IPS-15b (cell line): Measurements from ENCODE around the gene CD81.

ENCODE experiments used
- H3K27me3 ChIP-seq: one replicate; pipeline ENCODE4 v1.6.1; 2013; ENCODE audit warnings: low read length; ENCODE audit not compliant: control insufficient read depth, insufficient read depth
- H3K36me3 ChIP-seq: one replicate; pipeline ENCODE4 v1.6.1; 2013; ENCODE audit warnings: low read length; ENCODE audit not compliant: control insufficient read depth, insufficient read depth
- H3K4me1 ChIP-seq: one replicate; pipeline ENCODE4 v1.6.1; 2013; ENCODE audit warnings: mild to moderate bottlenecking, low read length; ENCODE audit not compliant: control insufficient read depth, insufficient read depth
- H3K4me3 ChIP-seq: one replicate; pipeline ENCODE4 v1.5.1; 2013; ENCODE audit warnings: low read depth, low read length
- H3K9ac ChIP-seq: one replicate; pipeline ENCODE4 v1.6.1; 2013; ENCODE audit warnings: low read depth, mild to moderate bottlenecking, low read length
- H3K9me3 ChIP-seq: one replicate; pipeline ENCODE4 v1.6.1; 2013; ENCODE audit warnings: mild to moderate bottlenecking, low read length; ENCODE audit not compliant: control insufficient read depth, insufficient read depth

Gene CD81

DNA sequence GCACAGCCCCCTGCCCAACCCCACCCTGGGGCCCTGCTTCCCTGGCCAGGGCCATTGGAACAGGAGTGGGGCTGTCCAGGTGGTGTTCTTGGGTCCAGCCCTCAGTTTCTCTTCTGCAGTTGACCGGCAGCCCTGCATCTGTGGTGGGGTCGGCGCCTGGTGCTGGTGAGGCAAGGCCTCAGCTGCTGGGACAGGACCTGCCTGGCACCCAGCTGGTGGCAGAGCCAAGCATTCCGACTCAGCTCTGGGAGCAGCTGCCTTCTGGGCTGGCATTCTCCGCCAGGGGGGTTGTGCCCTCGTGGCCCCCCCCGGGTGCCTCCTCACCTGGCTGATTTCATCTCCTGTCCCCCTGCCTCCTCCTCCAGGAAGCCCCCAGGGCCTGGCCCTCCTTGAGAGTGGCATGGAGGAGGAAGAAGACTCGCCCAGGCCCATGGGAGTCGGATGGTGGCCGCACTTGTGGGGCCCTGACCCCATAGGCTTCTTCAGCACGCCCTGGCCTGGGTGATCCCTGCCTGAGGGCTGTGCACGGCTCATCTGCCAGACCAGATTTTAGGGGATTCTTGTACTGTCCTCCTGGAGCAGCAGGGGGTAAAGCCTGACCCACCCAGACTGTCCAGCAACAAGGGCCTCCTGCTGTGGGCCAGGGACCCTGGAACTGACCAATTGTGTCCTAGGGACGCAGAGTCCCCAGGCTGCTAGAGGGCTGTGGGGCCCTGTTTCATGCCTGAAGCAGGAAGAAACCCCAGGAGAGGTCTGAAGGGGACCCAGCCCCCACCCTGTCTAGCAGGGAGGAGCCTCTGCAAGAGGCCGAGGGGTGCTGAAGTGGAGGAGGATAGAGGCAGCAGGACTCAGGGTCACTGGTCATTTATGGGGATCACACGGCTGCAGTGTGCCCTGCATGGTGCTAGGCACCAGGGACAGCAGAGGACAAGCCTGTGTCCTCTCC is 11.6 kb downstream of the CD81 start:
- Histone ChIP-seq H3K4me3 (no peak overlapping the region), H3K4me1 (peaks cover 2% of the 10 kb centered on the region), H3K36me3 (peaks cover 21% of the 10 kb centered on the region), H3K27me3 (no peaks in the 10 kb centered on the region), H3K9ac (peak overlapping the region; percentile 8), H3K9me3 (no peaks in the 10 kb centered on the region)

DNA sequence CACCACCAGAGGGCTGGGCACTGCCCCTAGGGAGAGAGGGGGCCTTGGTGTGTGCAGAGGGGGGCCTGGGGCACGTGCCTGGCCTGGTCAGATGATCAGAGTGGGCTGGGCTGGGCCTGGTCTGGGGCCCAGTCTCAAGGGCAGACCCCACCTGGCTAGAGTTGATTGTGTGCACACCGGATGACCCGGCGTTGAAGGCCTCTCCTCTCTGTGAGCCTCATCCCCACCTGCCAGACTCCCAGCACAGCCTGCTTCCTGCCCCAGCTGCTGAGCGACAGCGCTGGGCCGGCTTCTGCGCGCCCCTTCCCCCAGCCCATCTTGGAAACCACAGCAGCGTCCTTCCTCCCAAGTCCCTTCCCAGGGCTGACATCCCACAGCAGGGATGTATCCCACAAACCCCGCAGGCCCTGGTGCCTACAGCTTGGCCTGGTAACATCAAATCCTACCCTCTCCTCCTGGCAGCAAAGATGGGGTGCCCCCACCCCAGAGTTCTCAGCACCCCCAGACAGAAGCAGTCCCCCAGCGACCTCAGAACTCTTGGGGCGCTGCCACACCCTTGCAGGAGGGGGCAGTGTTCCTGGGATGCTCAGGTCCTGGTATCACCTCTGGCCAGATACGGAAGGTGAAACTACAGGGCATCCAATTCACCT is 12.4 kb downstream of the CD81 start:
- Histone ChIP-seq H3K36me3 (peaks cover 28% of the 10 kb centered on the region), H3K4me1 (peaks cover 2% of the 10 kb centered on the region), H3K9me3 (no peaks in the 10 kb centered on the region), H3K4me3 (no peak overlapping the region), H3K27me3 (no peaks in the 10 kb centered on the region), H3K9ac (peak overlapping the region; percentile 8)

DNA sequence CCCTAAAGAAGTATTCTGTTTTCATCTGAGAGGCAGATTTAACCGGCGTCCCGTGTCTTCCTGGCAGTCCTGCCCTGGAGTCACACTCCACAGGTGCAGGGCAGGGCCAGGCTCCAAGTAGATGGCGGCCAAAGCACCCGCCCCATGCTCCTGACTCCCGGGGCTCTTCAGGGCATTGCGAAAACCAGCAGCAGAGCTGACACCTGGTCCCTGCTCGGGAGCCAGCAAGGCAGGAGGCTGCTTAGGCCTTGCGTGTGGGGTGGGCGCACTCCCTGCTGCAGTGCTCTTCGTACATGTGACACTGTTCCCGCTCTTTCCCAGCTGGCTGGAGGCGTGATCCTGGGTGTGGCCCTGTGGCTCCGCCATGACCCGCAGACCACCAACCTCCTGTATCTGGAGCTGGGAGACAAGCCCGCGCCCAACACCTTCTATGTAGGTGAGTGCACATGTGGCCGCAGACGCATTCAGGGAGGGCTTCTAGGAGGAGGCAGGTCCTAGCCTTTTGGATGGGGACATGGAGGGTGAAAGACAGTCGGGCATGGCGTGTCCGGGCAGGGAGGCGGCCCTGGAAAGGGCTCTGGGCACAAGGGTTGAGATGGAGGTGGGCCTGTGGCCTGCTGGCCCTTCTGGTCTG is 13.1 kb downstream of the CD81 start:
- no peaks in the 10 kb centered on the region for H3K9me3 ChIP-seq
- H3K4me1 ChIP-seq: peaks cover 2% of the 10 kb centered on the region
- H3K4me3 ChIP-seq: no peak overlapping the region
- H3K9ac ChIP-seq: no peak overlapping the region
- H3K36me3 ChIP-seq: peaks cover 29% of the 10 kb centered on the region
- no peaks in the 10 kb centered on the region for H3K27me3 ChIP-seq

DNA sequence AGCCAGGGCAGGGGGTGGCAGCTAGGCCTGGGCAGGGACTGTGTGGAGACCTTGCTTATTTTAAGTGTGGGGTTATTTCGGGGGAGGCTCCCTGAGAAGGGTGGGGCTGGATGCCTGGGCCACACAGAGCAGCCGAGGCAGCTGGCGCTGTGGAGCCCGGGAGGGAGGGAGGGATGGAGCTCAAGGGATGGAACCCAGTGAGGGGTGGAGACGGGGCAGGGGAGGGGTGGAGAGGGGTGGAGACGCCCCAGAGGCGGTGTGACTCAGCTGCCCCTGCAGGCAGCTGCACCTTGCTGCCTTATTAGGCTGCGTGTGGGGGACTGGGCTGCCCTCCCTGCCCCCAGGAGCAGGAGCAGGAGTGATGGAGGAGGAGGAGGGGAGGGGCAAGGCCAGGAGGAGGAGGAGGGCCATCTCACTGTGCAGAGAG is 13.6 kb downstream of the CD81 start:
- no peak overlapping the region for H3K9ac ChIP-seq

DNA sequence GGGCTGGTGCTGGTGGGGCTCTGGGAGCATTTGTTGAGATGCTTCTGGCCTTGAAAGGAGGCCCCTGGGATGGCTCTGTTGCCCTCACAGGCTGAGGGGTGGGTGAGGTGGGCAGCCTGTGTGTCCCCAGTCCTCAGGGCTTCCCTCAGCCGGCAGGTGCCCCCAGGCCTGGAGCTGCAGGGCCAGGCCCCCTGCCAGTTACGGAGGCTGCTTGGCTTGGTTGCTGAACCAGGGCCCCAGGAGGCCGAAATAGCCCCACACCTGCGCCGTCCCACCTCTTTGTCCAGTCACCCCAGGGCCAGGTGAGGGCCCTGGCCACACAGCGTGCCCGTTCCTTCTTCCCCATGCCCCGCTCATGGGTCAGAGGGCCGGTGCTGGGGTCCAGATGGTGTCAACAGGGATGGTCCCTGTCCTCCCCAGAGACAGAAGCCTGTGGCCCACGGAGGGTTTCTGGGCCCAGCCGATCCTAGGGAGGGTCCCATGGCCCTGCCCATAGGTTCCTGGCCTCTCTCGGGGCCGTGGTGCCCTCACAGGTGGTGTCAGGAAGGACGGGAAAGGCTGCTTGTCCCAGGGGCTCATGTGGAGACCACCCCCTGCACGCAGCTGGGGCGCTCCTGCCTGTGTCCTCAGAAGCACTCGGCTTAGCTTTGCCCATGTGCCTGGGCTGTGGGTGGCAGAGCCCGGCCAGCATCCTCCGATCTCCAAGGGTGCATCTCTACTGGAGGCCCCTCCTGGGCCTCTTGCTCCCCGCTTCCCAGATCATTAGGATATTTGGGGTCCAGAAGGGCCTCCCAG is 14.3 kb downstream of the CD81 start:
- peaks cover 2% of the 10 kb centered on the region for H3K4me1 ChIP-seq
- peaks cover 35% of the 10 kb centered on the region for H3K36me3 ChIP-seq
- no peaks in the 10 kb centered on the region for H3K27me3 ChIP-seq
- H3K9me3 ChIP-seq: no peaks in the 10 kb centered on the region
- H3K4me3 ChIP-seq: no peak overlapping the region
- H3K9ac ChIP-seq: no peak overlapping the region

More for the DNA sequence above, 13.6 kb downstream of the CD81 start:
- H3K4me3 ChIP-seq: no peak overlapping the region
- H3K27me3 ChIP-seq: no peaks in the 10 kb centered on the region
- peaks cover 35% of the 10 kb centered on the region for H3K36me3 ChIP-seq
- peaks cover 2% of the 10 kb centered on the region for H3K4me1 ChIP-seq
- H3K9me3 ChIP-seq: no peaks in the 10 kb centered on the region

DNA sequence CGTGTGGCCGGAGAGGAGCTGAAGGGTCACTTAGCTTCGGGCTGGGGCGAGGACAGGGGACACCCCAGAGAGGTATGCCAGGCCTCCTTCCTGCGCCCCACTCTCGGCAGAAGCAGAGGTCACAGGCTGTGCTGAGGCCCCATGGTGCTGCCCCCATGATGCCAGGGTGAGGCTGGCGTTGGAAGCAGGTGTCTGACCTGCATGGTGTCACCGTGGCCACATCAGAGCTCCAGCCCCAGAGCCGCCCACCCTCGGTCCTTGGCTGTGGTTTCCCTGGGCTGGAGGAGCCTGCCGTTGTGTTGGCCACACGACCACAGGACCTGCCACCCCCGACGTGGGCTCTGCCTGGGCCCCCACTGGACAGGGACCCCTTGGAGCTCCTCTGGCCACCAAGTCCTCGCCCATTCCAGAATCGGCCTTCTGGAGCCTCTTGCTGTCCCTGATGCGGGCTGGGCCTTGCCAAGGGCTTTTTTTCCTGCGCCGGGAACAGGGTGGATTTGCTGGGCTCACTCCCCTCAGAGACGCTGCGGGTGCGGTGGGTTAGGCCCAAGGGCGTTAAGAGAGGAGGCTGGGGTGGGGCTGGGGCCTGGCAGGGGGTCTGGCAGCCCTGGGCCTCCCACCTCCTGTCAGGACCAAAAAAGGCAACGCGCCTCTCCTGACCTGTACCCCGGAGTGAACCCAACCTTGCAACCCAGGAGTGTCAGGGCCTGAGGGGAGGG is 15.3 kb downstream of the CD81 start:
- H3K4me3 ChIP-seq: no peak overlapping the region
- H3K4me1 ChIP-seq: peaks cover 2% of the 10 kb centered on the region
- H3K36me3 ChIP-seq: peaks cover 42% of the 10 kb centered on the region

DNA sequence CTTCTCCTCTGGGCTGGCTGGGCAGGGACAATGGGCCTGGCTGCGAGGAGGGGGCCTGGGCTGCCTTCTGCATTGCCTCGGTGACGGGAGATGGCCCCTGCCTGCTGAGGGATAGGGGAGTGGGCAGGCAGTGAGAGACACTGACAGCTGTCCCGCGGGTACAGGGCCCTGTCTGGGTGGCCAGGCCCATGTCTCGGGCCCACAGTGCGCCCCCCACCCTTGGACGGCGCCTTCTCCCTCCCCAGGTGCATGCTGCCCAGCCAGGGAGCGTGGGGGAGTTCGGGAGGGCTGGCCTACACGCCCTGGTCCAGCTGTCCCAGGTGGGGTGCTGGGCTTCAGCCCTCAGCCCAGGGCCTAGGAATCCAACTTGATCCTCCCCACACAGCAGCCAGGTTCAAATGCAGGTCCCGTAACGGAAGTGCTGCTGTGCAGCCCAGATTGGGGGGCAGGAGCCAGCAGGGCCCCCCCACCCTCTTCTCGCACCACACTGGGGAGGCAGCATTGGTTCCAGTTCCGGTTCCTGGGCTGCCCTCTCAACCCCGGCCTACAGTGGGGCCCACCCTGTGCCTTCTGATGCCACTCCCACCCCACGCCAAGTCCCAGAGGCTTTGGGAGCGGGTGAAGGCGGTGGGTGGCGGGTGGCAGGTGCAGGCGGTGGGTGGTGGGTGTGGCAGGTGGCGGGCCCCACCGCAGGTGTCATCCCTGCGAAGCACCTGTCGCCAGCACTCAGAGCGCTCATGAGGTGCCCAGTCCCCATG is 16.2 kb downstream of the CD81 start:
- H3K9me3 ChIP-seq: no peaks in the 10 kb centered on the region
- H3K4me3 ChIP-seq: no peak overlapping the region
- H3K27me3 ChIP-seq: no peaks in the 10 kb centered on the region
- H3K4me1 ChIP-seq: peaks cover 2% of the 10 kb centered on the region
- peaks cover 43% of the 10 kb centered on the region for H3K36me3 ChIP-seq
- H3K9ac ChIP-seq: no peak overlapping the region

More for the DNA sequence above, 15.3 kb downstream of the CD81 start:
- no peak overlapping the region for H3K9ac ChIP-seq
- H3K27me3 ChIP-seq: no peaks in the 10 kb centered on the region
- H3K9me3 ChIP-seq: no peaks in the 10 kb centered on the region

DNA sequence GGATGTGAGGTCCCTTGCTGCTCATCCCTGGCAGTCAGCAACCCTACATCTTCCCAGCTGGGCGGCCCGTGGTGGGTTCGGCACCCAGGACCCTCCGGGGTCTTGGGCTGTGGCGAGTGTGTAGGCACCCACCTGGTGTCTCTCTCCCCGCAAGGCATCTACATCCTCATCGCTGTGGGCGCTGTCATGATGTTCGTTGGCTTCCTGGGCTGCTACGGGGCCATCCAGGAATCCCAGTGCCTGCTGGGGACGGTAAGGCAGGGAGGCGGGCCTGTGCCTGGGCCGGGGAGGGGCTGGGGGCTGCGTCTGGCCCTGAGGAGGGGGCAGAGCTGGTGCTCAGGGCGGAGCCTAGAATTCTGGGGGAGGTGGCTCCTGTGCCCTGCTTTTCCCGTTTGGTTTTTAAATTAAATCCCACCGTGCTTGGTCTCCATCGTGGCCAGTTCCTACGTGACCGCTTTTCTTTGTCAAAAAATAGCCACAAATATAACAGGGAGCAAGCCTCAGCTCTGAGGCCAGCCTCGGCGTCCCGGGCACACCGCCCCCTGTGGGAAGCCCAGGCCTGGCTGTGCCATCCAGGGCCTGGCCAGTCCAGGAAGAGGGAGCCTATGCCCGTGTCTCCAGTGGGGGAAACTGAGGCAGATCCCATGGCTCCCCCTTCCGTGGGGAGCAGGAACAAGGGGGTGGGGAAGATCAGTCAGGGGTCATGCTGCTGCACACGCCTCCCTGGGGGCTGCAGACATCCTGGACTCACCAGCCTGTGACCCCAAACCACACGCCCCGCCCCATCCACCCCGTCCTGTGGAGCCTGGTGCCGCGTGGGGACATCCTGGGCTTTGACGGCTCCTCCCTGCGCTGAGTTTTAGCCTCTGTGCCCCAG is 17.1 kb downstream of the CD81 start:
- no peak overlapping the region for H3K4me3 ChIP-seq

DNA sequence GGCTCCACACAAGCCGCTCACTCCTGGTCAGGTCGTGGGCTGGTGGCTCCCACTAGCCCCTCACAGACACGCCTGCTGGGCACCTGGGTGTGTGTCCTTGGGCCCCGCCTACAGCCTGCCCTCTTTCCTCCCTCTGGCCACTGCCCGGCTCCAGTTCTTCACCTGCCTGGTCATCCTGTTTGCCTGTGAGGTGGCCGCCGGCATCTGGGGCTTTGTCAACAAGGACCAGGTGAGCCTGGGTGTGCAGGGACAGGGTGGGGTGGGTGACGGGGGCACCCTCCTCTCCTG is 17.7 kb downstream of the CD81 start:
- no peaks in the 10 kb centered on the region for H3K4me1 ChIP-seq
- no peak overlapping the region for H3K9ac ChIP-seq
- peaks cover 46% of the 10 kb centered on the region for H3K36me3 ChIP-seq
- no peak overlapping the region for H3K4me3 ChIP-seq
- H3K9me3 ChIP-seq: no peaks in the 10 kb centered on the region
- no peaks in the 10 kb centered on the region for H3K27me3 ChIP-seq

More for the DNA sequence above, 17.1 kb downstream of the CD81 start:
- no peaks in the 10 kb centered on the region for H3K9me3 ChIP-seq
- H3K36me3 ChIP-seq: peaks cover 46% of the 10 kb centered on the region
- no peaks in the 10 kb centered on the region for H3K27me3 ChIP-seq
- H3K9ac ChIP-seq: no peak overlapping the region
- peaks cover under 1% of the 10 kb centered on the region for H3K4me1 ChIP-seq

DNA sequence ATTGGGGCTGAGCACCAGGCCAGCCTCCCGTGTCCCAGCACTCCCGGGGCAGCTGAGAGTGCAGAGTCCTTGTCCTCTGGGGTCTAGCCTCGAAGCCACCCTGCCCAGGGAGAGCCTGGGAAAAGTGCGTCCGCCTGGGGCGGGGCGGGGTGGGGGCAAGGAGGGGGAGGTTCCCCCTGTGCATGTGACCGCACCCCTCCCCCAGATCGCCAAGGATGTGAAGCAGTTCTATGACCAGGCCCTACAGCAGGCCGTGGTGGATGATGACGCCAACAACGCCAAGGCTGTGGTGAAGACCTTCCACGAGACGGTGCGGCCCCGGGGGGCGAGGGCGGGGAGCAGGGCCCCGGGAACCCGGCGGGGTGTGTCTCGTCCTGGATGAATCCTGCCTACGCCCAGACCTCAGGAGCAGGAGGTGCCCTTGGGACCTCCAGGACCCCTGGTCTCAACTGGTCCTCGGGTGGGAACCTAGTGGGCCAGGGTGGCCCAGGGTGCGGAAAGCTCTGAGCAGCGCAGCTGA is 18.2 kb downstream of the CD81 start:
- no peak overlapping the region for H3K9ac ChIP-seq
- peaks cover 46% of the 10 kb centered on the region for H3K36me3 ChIP-seq
- no peaks in the 10 kb centered on the region for H3K9me3 ChIP-seq
- no peaks in the 10 kb centered on the region for H3K27me3 ChIP-seq
- no peaks in the 10 kb centered on the region for H3K4me1 ChIP-seq
- H3K4me3 ChIP-seq: no peak overlapping the region
